Glutamatergic neuron (in vitro differentiated cells): ENCODE results near the gene LIPT2. TPM values are rescaled to one million over a fixed set of nuclear protein-coding genes. Genes with fewer than 3 reads are reported as not detected.

Source experiments
- DNase-seq: peaks from one replicate; pipeline ENCODE4 v3.0.0; 2022
- H3K27ac Mint-ChIP-seq: one replicate; pipeline ENCODE4 v1.8.0; 2020; ENCODE audit warnings: mild to moderate bottlenecking, mixed read lengths, inconsistent platforms; ENCODE audit not compliant: unreplicated experiment
- H3K27me3 Mint-ChIP-seq: one replicate; pipeline ENCODE4 v1.8.0; 2020; ENCODE audit warnings: mild to moderate bottlenecking, moderate library complexity, mixed read lengths, inconsistent platforms; ENCODE audit not compliant: unreplicated experiment
- H3K36me3 Mint-ChIP-seq: one replicate; pipeline ENCODE4 v1.8.0; 2020; ENCODE audit warnings: mild to moderate bottlenecking, mixed read lengths, inconsistent platforms; ENCODE audit not compliant: unreplicated experiment
- H3K4me1 Mint-ChIP-seq: one replicate; pipeline ENCODE4 v1.8.0; 2020; ENCODE audit warnings: mild to moderate bottlenecking, low read depth, mixed read lengths, inconsistent platforms; ENCODE audit not compliant: unreplicated experiment
- H3K4me3 Mint-ChIP-seq: one replicate; pipeline ENCODE4 v1.8.0; 2020; ENCODE audit warnings: mild to moderate bottlenecking, mixed read lengths, inconsistent platforms; ENCODE audit not compliant: unreplicated experiment
- H3K9me3 Mint-ChIP-seq: one replicate; pipeline ENCODE4 v1.8.0; 2020; ENCODE audit warnings: mild to moderate bottlenecking, moderate library complexity, mixed read lengths, inconsistent platforms; ENCODE audit not compliant: unreplicated experiment
- total RNA-seq: library from RNA; stranded (reverse); fragmentation: NEBNext Ultra II Directional; extraction: Animal tissue kit (Norgen Biotek cat#: 25700); gene quantifications from one replicate; pipeline ENCODE4 v1.2.1, GENCODE V29; 2021; ENCODE audit not compliant: unreplicated experiment
- TF ChIP-seq, protein P1 (sequence below): fragments of 200-600 bp; sonication (generic); IDR thresholded peaks from one replicate; pipeline ENCODE4 v1.5.0; 2021; ENCODE audit not compliant: partially characterized antibody, unreplicated experiment

LIPT2 gene
- total RNA-seq, 1 donor from 2014 or later, result 2.5 TPM

DNA sequence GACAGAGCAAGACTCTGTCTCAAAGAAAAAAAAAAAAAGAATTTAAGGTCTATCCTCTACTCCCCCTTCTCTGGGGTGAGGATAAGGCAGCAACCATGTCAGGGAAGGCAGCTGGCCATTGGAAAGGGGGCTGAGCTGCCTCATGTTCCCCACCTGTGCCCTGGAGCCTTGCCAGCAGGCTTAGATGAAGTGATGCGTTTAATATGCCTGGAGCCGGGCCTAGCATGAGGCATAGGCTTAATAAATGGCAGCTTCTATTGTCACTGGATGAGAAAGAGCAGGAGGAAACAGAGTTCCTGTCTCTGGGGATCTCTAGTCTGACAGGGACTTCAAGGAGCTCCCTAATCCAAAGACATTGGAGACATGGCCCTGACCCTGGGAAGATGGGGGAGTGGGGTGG is 23.0 kb downstream of the LIPT2 start:
- TF ChIP-seq, protein P1, sequence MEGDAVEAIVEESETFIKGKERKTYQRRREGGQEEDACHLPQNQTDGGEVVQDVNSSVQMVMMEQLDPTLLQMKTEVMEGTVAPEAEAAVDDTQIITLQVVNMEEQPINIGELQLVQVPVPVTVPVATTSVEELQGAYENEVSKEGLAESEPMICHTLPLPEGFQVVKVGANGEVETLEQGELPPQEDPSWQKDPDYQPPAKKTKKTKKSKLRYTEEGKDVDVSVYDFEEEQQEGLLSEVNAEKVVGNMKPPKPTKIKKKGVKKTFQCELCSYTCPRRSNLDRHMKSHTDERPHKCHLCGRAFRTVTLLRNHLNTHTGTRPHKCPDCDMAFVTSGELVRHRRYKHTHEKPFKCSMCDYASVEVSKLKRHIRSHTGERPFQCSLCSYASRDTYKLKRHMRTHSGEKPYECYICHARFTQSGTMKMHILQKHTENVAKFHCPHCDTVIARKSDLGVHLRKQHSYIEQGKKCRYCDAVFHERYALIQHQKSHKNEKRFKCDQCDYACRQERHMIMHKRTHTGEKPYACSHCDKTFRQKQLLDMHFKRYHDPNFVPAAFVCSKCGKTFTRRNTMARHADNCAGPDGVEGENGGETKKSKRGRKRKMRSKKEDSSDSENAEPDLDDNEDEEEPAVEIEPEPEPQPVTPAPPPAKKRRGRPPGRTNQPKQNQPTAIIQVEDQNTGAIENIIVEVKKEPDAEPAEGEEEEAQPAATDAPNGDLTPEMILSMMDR, result no peak
- Mint-ChIP-seq H3K4me3 (no peak overlapping the region), H3K27ac (no peak overlapping the region), H3K4me1 (no peaks in the 10 kb centered on the region), H3K9me3 (peaks cover 7% of the 10 kb centered on the region), H3K27me3 (peaks cover 15% of the 10 kb centered on the region), H3K36me3 (peaks cover 4% of the 10 kb centered on the region)
- no peak for DNase-seq

DNA sequence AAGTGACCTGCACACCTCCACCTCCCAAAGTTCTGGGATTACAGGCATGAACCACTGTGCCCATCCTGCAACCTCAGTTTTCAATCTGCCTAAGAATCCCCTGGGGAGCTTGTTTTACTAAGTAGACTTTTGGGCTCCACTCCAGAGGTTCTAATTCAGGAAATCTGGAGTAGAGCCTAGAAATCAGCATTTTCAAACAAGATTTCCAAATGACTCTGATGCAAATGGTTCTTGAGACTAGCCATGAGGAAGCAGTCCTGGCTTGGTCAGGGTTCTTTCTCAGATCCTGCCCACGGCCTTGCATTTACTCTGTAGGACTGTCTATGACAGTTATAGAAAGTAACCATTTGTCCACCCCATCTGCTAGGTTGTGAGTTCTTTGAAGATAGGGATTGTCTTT is 24.6 kb downstream of the LIPT2 start:
- peaks cover 4% of the 10 kb centered on the region for H3K36me3 Mint-ChIP-seq

DNA sequence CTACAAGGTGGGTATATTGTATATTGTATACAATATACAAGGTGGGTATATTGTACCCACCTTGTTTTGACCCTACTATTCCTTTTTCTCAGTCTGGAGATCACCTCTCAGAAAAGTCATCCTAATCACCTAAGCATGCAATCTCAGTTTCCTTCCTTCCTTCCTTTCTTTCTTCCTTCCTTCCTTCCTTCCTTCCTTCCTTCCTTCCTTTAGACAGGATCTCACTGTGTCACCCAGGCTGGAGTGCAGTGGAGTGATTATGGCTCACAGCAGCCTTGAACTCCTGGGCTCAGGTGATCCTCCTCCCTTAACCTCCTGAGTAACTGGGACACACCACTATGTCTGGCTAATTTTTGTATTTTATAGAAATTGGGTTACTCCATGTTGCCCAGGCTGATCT is 25.0 kb downstream of the LIPT2 start:
- TF ChIP-seq, protein P1, result no peak
- H3K27ac Mint-ChIP-seq, result no peak overlapping the region
- no peaks in the 10 kb centered on the region for H3K4me1 Mint-ChIP-seq
- peaks cover 7% of the 10 kb centered on the region for H3K9me3 Mint-ChIP-seq
- no peak for DNase-seq
- H3K27me3 Mint-ChIP-seq, result peaks cover 20% of the 10 kb centered on the region
- peaks cover 4% of the 10 kb centered on the region for H3K36me3 Mint-ChIP-seq
- H3K4me3 Mint-ChIP-seq, result no peak overlapping the region

More for the DNA sequence above, 24.6 kb downstream of the LIPT2 start:
- Mint-ChIP-seq H3K9me3 (peaks cover 7% of the 10 kb centered on the region), H3K4me3 (no peak overlapping the region), H3K4me1 (no peaks in the 10 kb centered on the region), H3K27ac (no peak overlapping the region), H3K27me3 (peaks cover 21% of the 10 kb centered on the region)
- TF ChIP-seq, protein P1, result no peak
- no peak for DNase-seq

DNA sequence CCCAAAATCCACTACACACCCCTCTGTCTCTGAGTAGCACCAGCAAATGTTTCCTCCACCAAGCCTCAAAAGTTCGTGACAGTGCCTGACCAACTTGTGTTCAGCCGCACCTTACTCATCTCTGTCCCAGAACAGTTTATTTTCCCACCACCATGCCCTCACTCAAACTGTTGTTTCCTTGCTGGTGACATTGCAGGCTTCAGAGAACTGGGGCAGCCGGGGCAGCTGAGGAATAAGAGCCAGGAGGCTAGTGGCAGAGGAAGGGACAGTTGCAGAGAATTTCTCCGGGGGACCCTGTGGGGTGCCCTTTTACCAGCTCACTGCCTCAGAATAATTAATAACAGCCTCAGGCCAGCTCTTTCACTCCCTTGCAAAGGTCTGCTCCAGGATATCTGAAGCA is 25.5 kb downstream of the LIPT2 start:
- peaks cover 4% of the 10 kb centered on the region for H3K36me3 Mint-ChIP-seq
- H3K4me1 Mint-ChIP-seq, result no peaks in the 10 kb centered on the region
- H3K27me3 Mint-ChIP-seq, result peaks cover 20% of the 10 kb centered on the region
- TF ChIP-seq, protein P1, result no peak
- H3K27ac Mint-ChIP-seq, result peak overlapping the region; percentile 38
- peak overlapping the region; percentile 73 for H3K4me3 Mint-ChIP-seq
- H3K9me3 Mint-ChIP-seq, result peaks cover 7% of the 10 kb centered on the region
- DNase-seq, result no peak

DNA sequence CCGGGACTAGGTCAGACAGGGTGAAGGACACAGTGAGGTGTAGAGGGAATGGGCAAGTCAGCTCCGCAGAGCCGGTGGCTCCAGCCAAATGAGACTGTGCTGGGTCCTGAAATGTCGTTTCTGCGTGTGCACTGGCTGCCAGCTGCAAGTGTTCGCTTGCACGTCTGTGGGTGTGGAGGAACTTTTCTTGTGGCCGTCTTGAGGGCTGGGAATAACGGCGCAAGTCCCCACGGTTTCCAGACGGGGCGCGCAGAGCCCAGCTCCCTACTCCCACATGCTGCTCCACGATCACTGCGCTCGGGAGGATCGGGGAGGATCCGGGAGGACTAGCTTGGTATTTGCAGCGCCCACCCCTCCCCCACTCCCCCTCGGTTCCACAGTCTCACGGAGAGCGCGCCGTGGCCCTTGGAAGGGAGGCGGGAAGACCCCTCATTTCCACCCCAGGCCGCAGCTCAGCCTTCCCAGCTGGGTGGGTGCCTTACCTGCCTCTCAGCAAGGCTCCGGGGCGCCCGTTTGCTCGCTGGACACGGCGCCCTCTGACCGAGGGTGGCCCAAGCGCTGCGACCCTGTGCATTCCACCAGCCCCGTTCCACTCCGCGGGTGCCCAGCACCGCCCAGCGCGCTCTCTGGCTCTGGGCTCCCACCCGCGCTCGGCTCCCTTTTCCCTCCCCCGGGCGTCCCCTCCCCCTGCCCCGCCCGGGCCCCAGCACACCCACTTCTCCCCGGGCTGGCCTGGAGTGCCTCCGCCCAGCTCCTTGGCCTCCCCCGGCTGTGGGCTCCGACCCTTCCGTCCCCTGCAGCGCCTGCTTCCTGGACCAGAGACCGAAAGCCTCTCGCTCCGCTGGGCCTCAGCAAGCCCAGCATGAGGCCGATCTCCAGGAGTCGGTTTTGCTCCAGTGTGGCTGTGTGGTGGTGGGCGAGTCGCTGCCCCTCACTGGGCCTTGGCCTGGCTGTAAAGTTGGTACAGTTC is 26.3 kb downstream of the LIPT2 start, which contains the start of gene KCNE3:
KCNE3 (minus strand) TSS at position 634 of the 970 bp plus-strand sequence. CDS start 9,986 bp downstream, outside the sequence.
- TF ChIP-seq, protein P1, result no peak
- H3K36me3 Mint-ChIP-seq, result peaks cover 4% of the 10 kb centered on the region
- peaks cover 7% of the 10 kb centered on the region for H3K9me3 Mint-ChIP-seq
- peak within 1 kb of the TSS; percentile 73 for H3K4me3 Mint-ChIP-seq
- peak within 1 kb of the TSS; percentile 38 for H3K27ac Mint-ChIP-seq
- DNase-seq, result peak; percentile 26
- H3K4me1 Mint-ChIP-seq, result no peaks in the 10 kb centered on the region
- peaks cover 20% of the 10 kb centered on the region for H3K27me3 Mint-ChIP-seq
